ENCODE data around the gene CTXND1.

The CTXND1 gene

DNA sequence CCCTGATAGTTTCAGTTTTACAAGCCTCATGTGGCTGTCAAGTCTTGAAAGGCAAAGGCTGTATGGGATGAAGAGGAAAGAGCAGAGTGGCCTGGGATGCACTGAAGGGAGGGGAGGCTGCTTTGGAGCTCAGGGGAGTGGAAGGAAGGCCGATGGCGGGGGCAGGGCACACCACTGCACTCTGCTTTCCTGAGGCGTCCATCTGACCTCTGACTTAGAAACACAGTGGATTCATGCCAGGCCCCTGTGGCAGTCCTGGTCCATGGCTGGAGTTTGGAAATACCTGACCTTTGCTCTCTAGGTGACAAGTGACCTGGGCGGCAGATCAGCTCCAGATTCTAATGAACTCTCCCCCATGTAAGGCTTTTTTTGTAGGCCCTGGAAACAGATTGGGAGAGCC, 80.2 kb downstream of the CTXND1 start:
- Histone ChIP-seq H3K36me3 (replicated peaks; ENCODE audit: insufficient read depth, low read length) (no peaks in the 10 kb centered on the region), H3F3A (ENCODE audit: insufficient read depth, low read length) (no peaks in the 10 kb centered on the region), H3K4me1 (ENCODE audit: low read length) (no peaks in the 10 kb centered on the region), H3K9me2 (replicated peaks; ENCODE audit: insufficient read depth, low read length) (no peaks in the 10 kb centered on the region), H3K4me3 (ENCODE audit: low read length) (no peak overlapping the region), H3K4me2 (ENCODE audit: low read depth, low read length) (no peak overlapping the region), H4K20me1 (ENCODE audit: insufficient read depth, low read length) (no peaks in the 10 kb centered on the region), H2AFZ (ENCODE audit: low read length) (no peak overlapping the region), H3K9ac (ENCODE audit: low read length) (no peak overlapping the region), H3K79me2 (ENCODE audit: low read length) (no peaks in the 10 kb centered on the region), H3K9me3 (replicated peaks; ENCODE audit: insufficient read depth, low read length) (no peaks in the 10 kb centered on the region), H3K27me3 (replicated peaks; ENCODE audit: insufficient read depth, low read length) (no peaks in the 10 kb centered on the region), H3K27ac (ENCODE audit: low read length) (no peak overlapping the region)
- DNase-seq, result no peak
- TF ChIP-seq EZH2 (optimal IDR thresholded peaks at IDR 0.05; ENCODE audit: low read depth, low read length) (no peak), EZH2phosphoT487 (IDR thresholded peaks at IDR 0.05; ENCODE audit: low read length) (no peak)
- TF ChIP-seq, protein P1, sequence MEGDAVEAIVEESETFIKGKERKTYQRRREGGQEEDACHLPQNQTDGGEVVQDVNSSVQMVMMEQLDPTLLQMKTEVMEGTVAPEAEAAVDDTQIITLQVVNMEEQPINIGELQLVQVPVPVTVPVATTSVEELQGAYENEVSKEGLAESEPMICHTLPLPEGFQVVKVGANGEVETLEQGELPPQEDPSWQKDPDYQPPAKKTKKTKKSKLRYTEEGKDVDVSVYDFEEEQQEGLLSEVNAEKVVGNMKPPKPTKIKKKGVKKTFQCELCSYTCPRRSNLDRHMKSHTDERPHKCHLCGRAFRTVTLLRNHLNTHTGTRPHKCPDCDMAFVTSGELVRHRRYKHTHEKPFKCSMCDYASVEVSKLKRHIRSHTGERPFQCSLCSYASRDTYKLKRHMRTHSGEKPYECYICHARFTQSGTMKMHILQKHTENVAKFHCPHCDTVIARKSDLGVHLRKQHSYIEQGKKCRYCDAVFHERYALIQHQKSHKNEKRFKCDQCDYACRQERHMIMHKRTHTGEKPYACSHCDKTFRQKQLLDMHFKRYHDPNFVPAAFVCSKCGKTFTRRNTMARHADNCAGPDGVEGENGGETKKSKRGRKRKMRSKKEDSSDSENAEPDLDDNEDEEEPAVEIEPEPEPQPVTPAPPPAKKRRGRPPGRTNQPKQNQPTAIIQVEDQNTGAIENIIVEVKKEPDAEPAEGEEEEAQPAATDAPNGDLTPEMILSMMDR (IDR thresholded peaks at IDR 0.05; ENCODE audit: low read length), result no peak

DNA sequence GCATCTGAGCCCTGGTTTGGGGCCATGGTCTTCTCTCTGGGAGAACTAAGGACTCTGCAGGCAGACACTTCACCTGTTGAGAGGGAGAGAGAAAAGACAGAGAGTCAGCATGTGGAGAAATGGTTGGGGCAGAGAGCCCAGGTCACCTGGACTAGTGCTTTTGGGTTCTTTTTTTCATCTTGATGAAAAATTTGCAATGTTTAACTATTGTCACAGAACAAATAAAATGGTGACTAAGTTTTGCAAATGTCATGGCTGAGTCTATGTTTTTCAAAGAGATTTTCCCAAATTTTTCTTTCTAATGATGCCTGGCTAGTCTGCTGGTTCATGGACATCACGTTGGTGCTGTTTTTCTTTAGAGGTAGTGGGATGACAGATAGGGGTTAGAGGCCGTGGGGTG, 81.4 kb downstream of the CTXND1 start:
- Histone ChIP-seq H3K9ac (ENCODE audit: low read length) (no peak overlapping the region), H3K9me3 (replicated peaks; ENCODE audit: insufficient read depth, low read length) (no peaks in the 10 kb centered on the region), H3K9me2 (replicated peaks; ENCODE audit: insufficient read depth, low read length) (no peaks in the 10 kb centered on the region), H2AFZ (ENCODE audit: low read length) (no peak overlapping the region), H3K27me3 (replicated peaks; ENCODE audit: insufficient read depth, low read length) (no peaks in the 10 kb centered on the region), H3K4me2 (ENCODE audit: low read depth, low read length) (no peak overlapping the region), H3K27ac (ENCODE audit: low read length) (no peak overlapping the region), H3K4me1 (ENCODE audit: low read length) (no peaks in the 10 kb centered on the region), H3K4me3 (ENCODE audit: low read length) (no peak overlapping the region), H3K36me3 (replicated peaks; ENCODE audit: insufficient read depth, low read length) (no peaks in the 10 kb centered on the region), H3F3A (ENCODE audit: insufficient read depth, low read length) (no peaks in the 10 kb centered on the region), H3K79me2 (ENCODE audit: low read length) (no peaks in the 10 kb centered on the region), H4K20me1 (ENCODE audit: insufficient read depth, low read length) (no peaks in the 10 kb centered on the region)
- TF ChIP-seq, protein P1 (IDR thresholded peaks at IDR 0.05; ENCODE audit: low read length), result no peak
- no peak for TF ChIP-seq EZH2phosphoT487 (IDR thresholded peaks at IDR 0.05; ENCODE audit: low read length)
- no peak for TF ChIP-seq EZH2 (optimal IDR thresholded peaks at IDR 0.05; ENCODE audit: low read depth, low read length)
- DNase-seq, result no peak

DNA sequence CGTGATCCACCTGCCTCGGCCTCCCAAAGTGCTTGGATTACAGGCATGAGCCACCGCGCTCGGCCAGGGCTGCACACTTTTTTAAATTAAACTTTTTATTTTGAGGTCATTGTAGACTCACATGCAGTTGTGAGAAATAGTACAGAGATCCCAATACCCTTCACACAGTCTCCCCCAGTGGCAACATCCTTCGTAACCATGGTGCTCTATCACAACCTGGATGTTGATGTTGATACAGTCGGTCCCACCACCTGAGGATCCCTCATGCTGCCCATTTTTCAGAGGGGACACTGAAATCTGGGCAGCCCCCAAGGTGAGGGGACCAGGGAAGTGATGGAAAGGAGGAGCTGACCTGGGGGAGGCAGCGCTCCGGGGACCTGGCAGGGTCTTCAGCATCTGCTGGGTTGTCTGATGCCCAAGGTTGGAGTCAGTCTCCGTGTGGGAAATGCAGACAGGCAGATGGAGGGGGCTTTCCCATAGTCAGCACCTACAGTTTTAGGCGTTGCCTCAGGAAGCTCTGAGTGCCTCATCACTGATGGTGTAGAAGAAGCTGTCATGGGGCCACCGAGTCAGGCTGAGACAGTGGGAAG, 82.2 kb downstream of the CTXND1 start:
- H3K27ac ChIP-seq (ENCODE audit: low read length), result no peak overlapping the region
- no peaks in the 10 kb centered on the region for H3K27me3 ChIP-seq (replicated peaks; ENCODE audit: insufficient read depth, low read length)
- TF ChIP-seq, protein P1 (IDR thresholded peaks at IDR 0.05; ENCODE audit: low read length), result no peak
- TF ChIP-seq EZH2 (optimal IDR thresholded peaks at IDR 0.05; ENCODE audit: low read depth, low read length) (no peak), EZH2phosphoT487 (IDR thresholded peaks at IDR 0.05; ENCODE audit: low read length) (no peak)

More for the DNA sequence above, 82.2 kb downstream of the CTXND1 start:
- no peaks in the 10 kb centered on the region for H3F3A ChIP-seq (ENCODE audit: insufficient read depth, low read length)
- H3K9ac ChIP-seq (ENCODE audit: low read length), result no peak overlapping the region
- no peak overlapping the region for H3K4me3 ChIP-seq (ENCODE audit: low read length)
- no peaks in the 10 kb centered on the region for H3K4me1 ChIP-seq (ENCODE audit: low read length)
- DNase-seq, result no peak
- no peak overlapping the region for H2AFZ ChIP-seq (ENCODE audit: low read length)
- no peaks in the 10 kb centered on the region for H3K79me2 ChIP-seq (ENCODE audit: low read length)
- no peaks in the 10 kb centered on the region for H4K20me1 ChIP-seq (ENCODE audit: insufficient read depth, low read length)
- no peak overlapping the region for H3K4me2 ChIP-seq (ENCODE audit: low read depth, low read length)
- no peaks in the 10 kb centered on the region for H3K9me2 ChIP-seq (replicated peaks; ENCODE audit: insufficient read depth, low read length)
- no peaks in the 10 kb centered on the region for H3K36me3 ChIP-seq (replicated peaks; ENCODE audit: insufficient read depth, low read length)
- H3K9me3 ChIP-seq (replicated peaks; ENCODE audit: insufficient read depth, low read length), result no peaks in the 10 kb centered on the region
